ENCODE results near the gene VARS2. TPM values are rescaled to one million over a fixed set of nuclear protein-coding genes. Genes with fewer than 3 reads are reported as not detected.
"Not testable (repeated sequence)": the region's sequence is repeated elsewhere in the genome, so short reads cannot be mapped to it uniquely, and the experiment has no call there.

Gene VARS2
- total RNA-seq, result 10 to 100 TPM; 24.2 to 40.0 (median 31.1) TPM

GRCh38 chr6:30914076-30914853, at the start of gene VARS2:
Gene VARS2, plus strand, starts transcription at chr6:30914238. Its CDS starts 599 bp downstream, at chr6:30914837.
- H3K4me3 ChIP-seq, result peak within 1 kb of the TSS; percentile 47 to 82 (median 75)
- peaks cover 0 to 32% (median 0%) of the 10 kb centered on the region in 3 donors for H3K36me3 ChIP-seq
- H3K27ac ChIP-seq, result peak within 1 kb of the TSS; percentile 69 to 94 (median 90)
- H3K4me1 ChIP-seq, result peaks cover 3 to 19% (median 10%) of the 10 kb centered on the region in 4 donors
- no peaks in the 10 kb centered on the region for H3K9me3 ChIP-seq
- no peaks in the 10 kb centered on the region for H3K27me3 ChIP-seq
- peak; percentile 91 for TF ChIP-seq POLR2A (IDR thresholded peaks at IDR 0.05)
- peak; percentile 4 to 62 (median 50) for TF ChIP-seq CTCF (IDR thresholded peaks at IDR 0.05)
- DNase-seq, result peak; percentile 86 to 97 (median 97)

- no peaks in the 10 kb centered on the region for H3K27me3 ChIP-seq
- H3K27ac ChIP-seq, result no peak overlapping the region
- H3K4me1 ChIP-seq, result no peaks in the 10 kb centered on the region
- peaks cover 0 to 11% (median 3%) of the 10 kb centered on the region in 4 donors for H3K9me3 ChIP-seq
- no peak for TF ChIP-seq POLR2A (IDR thresholded peaks at IDR 0.05)
- TF ChIP-seq CTCF (IDR thresholded peaks at IDR 0.05), result no peak
- DNase-seq, result no peak
- H3K4me3 ChIP-seq, result no peak overlapping the region
- no peaks in the 10 kb centered on the region for H3K36me3 ChIP-seq
Measured at GRCh38 chr6:30864325-30864724, 49.7 kb upstream of the VARS2 start.

GRCh38 chr6:30869241-30869749, 44.7 kb upstream of the VARS2 start:
- not testable (repeated sequence) for H3K4me3 ChIP-seq, H3K27ac ChIP-seq, H3K4me1 ChIP-seq, H3K27me3 ChIP-seq, DNase-seq, H3K36me3 ChIP-seq
- H3K9me3 ChIP-seq, result peaks cover 0 to 16% (median 0%) of the 10 kb centered on the region in 4 donors

- Histone ChIP-seq H3K9me3 (peaks cover 0 to 16% (median 0%) of the 10 kb centered on the region in 4 donors), H3K27ac (no peak overlapping the region), H3K4me1 (no peaks in the 10 kb centered on the region), H3K4me3 (no peak overlapping the region), H3K27me3 (no peaks in the 10 kb centered on the region), H3K36me3 (no peaks in the 10 kb centered on the region)
- TF ChIP-seq POLR2A (IDR thresholded peaks at IDR 0.05) (no peak), CTCF (IDR thresholded peaks at IDR 0.05) (no peak)
- DNase-seq, result no peak
Measured at GRCh38 chr6:30870546-30870945, 43.5 kb upstream of the VARS2 start.

GRCh38 chr6:30871592-30872183, 42.4 kb upstream of the VARS2 start:
- TF ChIP-seq CTCF (IDR thresholded peaks at IDR 0.05) (no peak), POLR2A (IDR thresholded peaks at IDR 0.05) (no peak)
- Histone ChIP-seq H3K36me3 (no peaks in the 10 kb centered on the region), H3K4me1 (peaks cover 0 to 1% (median 0%) of the 10 kb centered on the region in 4 donors), H3K9me3 (peaks cover 0 to 16% (median 0%) of the 10 kb centered on the region in 4 donors), H3K4me3 (no peak overlapping the region), H3K27me3 (no peaks in the 10 kb centered on the region), H3K27ac (no peak overlapping the region)
- DNase-seq, result no peak

GRCh38 chr6:30873137-30873640, 40.8 kb upstream of the VARS2 start:
- TF ChIP-seq CTCF (IDR thresholded peaks at IDR 0.05) (no peak), POLR2A (IDR thresholded peaks at IDR 0.05) (no peak)
- no peak overlapping the region for H3K27ac ChIP-seq
- no peaks in the 10 kb centered on the region for H3K36me3 ChIP-seq

GRCh38 chr6:30873795-30874194, 40.2 kb upstream of the VARS2 start:
- peaks cover 0 to 15% (median 0%) of the 10 kb centered on the region in 4 donors for H3K4me1 ChIP-seq
- DNase-seq, H3K27me3 ChIP-seq, H3K27ac ChIP-seq, H3K36me3 ChIP-seq, H3K4me3 ChIP-seq: not testable (repeated sequence)
- H3K9me3 ChIP-seq, result peaks cover 0 to 16% (median 0%) of the 10 kb centered on the region in 4 donors

More at GRCh38 chr6:30873137-30873640, 40.8 kb upstream of the VARS2 start:
- H3K9me3 ChIP-seq, result peaks cover 0 to 16% (median 0%) of the 10 kb centered on the region in 4 donors
- H3K4me3 ChIP-seq, result no peak overlapping the region
- DNase-seq, result no peak
- no peaks in the 10 kb centered on the region for H3K27me3 ChIP-seq
- H3K4me1 ChIP-seq, result peaks cover 0 to 15% (median 0%) of the 10 kb centered on the region in 4 donors

Data from Peyer's patch (tissue), 4 donors.